Measurements from ENCODE around the gene PLA2G2A.

DNA sequence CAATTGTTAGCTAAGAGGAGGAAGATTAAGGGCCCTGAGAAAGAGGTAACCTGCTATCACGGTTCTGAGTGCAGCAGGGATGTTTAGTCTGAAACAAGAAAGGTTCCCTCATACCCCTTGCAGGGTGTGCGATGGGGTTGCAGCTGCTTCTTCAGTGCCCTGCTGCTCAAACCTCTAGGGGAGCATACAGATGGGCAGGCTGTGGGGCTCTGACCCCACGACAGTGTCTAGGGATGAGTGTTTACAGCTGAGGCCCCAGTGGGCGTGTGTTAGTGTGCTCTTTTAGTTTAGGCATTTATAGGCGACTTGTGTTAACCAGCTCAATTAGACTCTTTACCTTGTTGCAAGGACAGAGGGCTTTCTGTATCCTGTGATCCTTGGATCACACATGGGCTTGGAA lies 49.3 kb upstream of the PLA2G2A start:
- TF ChIP-seq, protein P1, sequence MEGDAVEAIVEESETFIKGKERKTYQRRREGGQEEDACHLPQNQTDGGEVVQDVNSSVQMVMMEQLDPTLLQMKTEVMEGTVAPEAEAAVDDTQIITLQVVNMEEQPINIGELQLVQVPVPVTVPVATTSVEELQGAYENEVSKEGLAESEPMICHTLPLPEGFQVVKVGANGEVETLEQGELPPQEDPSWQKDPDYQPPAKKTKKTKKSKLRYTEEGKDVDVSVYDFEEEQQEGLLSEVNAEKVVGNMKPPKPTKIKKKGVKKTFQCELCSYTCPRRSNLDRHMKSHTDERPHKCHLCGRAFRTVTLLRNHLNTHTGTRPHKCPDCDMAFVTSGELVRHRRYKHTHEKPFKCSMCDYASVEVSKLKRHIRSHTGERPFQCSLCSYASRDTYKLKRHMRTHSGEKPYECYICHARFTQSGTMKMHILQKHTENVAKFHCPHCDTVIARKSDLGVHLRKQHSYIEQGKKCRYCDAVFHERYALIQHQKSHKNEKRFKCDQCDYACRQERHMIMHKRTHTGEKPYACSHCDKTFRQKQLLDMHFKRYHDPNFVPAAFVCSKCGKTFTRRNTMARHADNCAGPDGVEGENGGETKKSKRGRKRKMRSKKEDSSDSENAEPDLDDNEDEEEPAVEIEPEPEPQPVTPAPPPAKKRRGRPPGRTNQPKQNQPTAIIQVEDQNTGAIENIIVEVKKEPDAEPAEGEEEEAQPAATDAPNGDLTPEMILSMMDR (IDR thresholded peaks at IDR 0.05): no peak
- TF ChIP-seq EP300 (IDR thresholded peaks at IDR 0.05): no peak
